EH (cell line): ENCODE results near the gene HEATR1.
A peak's percentile ranks its signal among the peaks of the same experiment; 100 is the strongest.
"Not testable (repeated sequence)": the region's sequence is repeated elsewhere in the genome, so short reads cannot be mapped to it uniquely, and the experiment has no call there.

Source experiments
- DNase-seq: peaks from one replicate; pipeline ENCODE4 v3.0.0-alpha.2; 2015; ENCODE audit warnings: low read depth

HEATR1 gene

DNA sequence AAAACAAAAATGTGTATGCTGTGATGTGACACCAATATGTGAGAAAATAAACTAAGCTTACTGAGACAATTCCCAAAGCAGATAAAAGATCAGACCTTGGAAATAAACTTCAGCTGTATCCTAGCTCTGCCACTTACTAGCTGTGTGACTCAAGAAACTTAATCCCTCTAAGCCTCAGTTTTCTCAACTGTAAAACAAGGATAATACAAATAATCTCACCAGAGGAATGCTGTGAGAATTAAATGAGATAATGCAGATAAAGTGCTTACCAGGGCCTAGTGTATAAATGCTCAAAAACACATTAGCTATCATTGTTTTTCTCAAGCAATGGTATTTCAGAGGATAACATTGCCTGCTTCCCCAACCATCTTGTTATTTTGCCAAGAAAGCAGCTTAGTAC lies 2.1 kb downstream of the HEATR1 start:
- DNase-seq, result no peak

DNA sequence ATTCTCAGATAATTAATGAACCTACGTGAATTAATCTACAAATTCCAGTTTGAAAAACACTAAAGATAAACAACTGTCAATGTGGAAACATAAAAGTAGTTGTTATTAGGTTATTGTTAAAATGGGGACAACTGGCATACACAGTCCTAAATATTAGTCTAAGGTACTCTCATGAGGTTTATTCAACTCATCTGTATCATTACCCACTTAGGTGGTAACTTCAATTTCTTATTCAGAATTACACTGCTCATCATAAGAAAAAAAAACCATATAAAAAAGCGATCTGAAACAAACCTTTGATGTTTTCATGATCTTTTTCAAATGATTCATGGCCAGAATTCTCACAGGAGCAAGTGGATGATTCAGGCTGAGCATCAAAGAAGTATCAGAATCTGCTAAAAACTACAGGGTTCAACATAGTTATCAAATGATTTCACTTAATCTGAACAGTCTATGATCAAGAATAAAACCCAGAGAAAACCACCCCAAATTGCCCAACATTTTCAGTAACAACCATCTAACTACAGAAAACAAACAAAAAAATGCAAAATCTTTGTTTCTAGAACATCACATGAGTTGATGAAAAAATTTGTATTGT lies 13.7 kb downstream of the HEATR1 start:
- no peak for DNase-seq

DNA sequence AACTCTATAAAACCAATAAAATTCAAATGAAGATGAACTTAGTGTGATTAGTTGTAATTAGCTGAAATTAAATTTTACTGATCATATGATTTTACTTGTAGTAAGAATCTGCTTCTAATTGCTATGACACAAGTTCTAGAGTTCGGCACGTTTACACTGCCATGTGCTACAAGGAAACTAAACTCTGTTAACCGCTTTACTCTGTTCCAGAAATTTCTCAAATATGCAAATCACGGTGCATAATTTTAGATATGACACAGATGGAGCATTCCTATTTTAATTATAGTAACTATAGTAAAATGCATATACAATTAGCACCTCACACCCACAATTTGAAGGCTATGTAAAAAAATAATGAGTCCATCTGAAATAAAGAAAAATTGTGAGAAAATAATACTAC lies 14.8 kb downstream of the HEATR1 start:
- DNase-seq, result no peak

DNA sequence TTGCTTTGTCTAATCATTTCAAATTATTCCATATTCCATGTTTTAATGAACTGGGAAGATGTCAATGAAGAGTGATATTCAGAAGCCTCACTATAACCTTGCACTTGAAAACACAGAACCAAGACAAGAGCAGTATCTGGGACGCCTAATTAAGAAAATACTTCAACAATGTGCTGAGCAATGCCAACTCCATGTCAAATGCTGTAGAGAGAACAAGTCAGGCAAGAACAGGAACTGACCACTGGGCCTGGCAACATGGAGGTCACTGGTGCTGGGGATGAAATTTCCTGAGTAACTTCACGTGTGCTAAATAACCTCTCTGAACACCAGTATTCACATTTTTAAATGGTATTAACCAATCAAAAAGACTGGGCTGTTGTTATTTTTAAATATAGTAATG lies 22.8 kb downstream of the HEATR1 start:
- DNase-seq, result no peak

DNA sequence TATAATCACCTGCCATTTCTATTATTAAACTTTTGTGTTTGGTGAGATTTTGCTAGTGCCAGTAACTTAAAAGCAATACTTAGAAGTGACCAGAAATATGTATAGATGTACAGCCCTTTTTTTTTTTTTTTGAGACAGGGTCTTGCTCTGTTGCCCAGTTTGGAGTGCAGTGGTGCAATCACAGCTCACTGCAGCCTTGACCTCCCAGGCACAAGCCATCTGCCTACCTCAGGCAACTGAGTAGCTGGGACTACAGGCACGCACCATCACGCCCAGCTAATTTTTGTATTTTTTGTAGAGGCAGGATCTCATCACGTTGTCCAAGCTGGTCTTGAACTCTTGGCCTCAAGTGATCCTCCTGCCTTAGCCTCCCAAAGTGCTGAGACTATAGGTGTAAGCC lies 23.9 kb downstream of the HEATR1 start:
- not testable (repeated sequence) for DNase-seq

DNA sequence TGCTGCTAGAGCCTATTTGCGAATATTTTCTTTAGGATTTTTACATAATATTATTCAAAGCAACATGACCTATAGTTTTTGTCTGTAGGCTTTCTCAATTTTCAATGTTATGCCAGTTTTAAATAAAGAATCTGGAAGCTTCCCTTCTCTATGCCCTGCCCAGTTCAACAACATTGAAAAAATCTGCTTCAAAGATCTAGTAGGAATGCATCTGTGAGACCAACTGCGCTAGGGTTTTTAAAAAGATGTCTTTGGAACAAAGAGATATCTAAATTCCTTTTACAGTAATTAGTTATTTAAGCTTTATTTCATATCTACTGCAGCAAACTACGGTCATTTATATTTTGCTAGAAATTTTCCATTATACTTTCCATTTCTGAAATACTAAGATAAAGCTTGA lies 25.7 kb downstream of the HEATR1 start:
- no peak for DNase-seq

DNA sequence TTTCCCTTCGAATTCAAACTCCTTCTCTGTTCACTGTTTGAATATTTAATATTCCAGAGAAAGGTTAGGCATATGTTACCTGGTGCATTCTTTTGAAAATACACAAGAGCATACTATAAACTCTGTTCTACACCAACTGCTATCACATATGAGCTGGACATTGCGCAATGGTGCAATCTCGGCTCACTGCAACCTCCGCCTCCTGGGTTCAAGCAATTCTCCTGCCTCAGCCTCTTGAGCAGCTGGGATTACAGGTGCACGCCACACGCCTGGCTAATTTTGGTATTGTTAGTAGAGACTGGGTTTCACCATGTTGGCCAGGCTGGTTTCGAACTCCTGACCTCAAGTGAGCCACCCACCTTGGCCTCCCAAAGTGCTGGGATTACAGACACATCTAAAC lies 27.3 kb downstream of the HEATR1 start:
- DNase-seq, result not testable (repeated sequence)

DNA sequence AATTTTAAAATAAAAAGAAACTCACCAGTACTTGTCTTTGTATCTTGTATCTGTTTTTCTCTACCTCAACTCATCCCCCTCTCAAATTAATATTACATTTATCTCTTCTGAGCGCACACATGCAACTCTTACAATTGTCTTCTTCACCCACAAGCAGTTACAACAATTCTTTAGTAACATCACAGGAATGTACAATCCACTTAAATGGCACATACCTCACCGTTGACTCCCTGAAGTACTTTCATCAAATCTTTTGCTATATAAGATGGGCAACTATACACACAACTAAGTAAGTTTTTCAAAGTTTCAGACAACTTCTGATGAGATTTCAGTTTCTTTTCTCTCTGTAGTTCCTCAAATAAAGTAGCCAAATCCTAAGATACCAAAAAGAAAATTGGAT lies 28.3 kb downstream of the HEATR1 start:
- DNase-seq, result peak; percentile 46

DNA sequence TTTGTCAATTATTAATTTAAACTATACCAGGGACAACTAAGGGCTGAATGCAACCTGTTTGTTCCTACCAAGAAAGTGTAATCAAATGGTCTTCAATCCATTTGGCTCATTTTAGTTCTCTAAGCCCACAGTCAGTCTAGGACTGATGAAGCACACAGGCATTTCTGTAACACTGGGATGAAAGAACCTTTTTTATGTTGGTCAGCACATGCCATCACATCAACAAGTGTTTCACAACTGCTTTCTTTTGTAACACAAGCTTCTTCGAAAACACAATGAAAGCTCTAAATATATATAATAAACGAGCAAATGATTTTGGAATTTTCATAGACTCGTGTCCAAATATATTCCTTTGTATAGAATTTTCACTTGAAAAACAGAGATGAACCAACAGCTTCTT lies 28.8 kb downstream of the HEATR1 start:
- DNase-seq, result no peak

DNA sequence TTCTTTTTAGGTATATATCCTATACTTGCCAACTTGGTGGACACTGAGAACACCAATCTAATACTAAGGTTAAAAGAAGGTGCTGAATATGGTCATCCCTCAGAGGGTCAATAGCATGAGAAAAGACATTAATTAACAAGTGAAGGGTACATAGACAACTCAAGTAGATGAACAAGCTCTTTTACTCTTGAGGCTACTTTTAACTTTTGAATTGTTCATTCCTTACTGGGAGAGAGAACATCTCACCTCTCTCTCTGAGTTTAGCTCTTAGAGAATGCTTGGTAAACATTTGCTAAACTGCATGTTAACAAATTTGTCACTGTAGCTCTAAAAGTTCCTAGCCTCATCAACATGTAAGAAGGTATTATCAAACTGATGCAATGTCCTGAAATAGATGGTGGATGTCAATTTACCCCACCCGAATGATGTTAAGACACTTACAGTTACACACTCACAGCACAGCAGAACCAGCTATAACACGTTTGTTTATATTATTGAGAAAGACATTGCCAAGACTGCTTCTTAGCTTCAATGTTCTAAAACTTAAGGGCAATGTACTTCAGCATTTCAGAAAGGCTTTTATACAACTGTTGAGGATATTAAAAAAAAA lies 35.9 kb downstream of the HEATR1 start:
- peak; percentile 13 for DNase-seq

DNA sequence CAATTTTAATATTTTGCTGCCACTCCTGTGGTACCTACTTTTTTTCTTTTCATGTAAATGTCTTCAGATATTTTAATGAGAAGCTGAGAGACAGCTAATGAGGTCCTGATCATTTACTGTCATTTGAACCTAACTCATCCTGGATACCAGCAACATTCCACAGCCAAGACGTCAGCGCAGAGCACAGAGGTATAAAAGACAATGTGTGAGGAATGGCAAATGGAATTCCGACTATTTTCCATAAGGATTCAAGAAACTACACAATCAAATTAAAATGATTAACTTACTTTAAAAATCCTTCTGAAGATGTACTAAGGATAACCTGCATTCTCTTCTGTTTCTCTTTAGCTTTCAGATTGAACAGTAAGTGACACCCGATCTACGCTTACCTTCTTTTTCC lies 38.8 kb downstream of the HEATR1 start:
- peak; percentile 37 for DNase-seq

DNA sequence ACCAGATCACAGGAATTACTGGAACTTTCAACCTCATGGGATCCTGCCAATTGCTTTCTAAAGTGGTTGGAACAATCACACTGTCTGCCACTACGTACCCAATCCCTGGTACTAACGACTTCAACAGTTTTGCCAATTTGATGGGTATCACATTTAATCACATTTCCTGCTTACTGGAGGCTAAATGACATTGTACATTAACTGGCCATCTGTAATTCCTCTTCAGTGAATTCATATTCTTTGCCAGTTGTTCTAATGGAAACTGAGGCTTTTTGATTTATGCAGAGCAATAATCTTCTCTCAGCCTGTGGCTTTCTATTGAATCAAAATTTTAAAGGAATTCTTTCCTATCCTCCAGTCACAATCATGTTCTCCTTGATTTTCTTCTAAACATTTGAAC lies 42.3 kb downstream of the HEATR1 start:
- no peak for DNase-seq

DNA sequence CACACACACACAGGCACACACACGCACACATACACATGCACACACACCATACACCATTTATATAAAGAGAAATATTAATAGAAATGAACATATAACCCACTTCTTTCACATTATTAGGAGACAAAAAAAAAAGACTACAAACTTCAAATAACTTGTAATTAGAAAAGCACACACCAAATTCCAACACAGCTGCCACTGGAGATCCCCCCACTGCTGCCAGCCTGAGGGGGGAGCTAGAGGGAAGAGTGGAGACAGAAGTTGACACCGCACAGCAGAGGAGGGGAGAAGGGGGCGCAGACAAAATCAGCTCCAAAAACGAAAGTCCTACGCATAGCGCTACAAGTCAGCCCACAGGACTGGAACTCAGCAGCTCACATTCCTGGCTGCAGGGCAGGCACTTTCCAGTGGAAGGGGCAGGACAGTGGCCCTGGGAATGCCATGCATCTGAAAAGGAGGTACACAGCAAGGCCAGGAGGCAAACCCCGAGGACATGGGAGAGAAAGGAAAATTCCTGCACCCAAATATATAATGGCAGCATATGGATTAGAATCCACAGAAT lies 44.0 kb downstream of the HEATR1 start:
- DNase-seq, result no peak

DNA sequence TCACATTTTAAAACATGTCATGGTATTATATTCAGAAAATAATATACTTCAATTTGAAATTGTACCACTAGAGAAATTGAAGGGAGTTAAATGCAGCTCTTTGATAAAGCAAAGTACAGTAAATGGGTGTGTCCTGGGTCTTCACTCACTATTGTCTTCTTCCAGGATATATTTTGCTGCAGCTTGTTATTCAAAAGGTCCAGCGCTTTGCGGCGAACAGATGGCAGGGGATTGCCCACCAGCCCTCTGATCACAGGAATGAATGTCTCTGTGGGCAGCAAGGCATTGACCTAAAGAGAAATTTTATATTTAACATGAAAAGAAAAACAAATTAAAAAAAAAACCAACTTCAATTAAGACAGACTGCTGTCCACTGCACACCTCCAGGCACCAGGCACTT lies 45.5 kb downstream of the HEATR1 start:
- DNase-seq, result no peak

DNA sequence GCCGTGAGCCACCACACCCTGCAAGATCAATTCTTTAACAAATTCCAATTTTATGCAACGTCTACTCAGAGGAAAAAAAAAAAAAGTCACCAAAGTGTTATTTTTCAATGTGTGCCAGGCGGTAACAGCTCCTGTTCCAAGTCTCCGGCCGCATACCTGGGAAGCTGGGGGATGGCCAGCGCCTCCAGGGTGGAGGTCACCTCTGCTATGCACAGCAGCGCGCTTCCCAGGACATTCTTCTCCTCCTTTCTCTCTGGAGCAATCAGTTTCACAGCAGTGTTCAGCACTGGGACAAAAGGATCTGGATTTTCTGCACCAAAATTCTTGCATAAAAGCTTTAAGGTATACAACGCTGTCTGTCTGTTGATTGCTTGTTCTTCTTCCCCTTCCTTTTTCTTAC lies 46.2 kb downstream of the HEATR1 start:
- DNase-seq, result no peak

DNA sequence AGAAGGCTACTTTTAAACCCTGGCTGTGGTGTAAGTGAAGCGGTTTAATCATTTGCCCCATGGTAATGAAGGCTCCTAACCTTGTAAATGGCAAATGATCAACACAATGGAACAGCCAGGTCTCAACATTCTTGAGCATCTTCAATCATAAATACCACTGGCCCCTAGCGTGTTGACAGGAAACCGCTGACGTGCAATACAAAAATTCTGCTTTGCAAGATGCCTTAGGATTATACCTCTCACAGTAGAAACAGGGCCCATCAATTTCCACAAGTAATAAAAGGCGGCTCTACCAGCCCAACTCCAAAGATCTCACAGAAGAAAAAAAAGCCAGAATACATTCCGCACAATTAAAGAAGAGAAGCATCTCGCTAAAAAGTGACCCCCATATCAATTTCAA lies 47.7 kb downstream of the HEATR1 start:
- DNase-seq, result no peak

DNA sequence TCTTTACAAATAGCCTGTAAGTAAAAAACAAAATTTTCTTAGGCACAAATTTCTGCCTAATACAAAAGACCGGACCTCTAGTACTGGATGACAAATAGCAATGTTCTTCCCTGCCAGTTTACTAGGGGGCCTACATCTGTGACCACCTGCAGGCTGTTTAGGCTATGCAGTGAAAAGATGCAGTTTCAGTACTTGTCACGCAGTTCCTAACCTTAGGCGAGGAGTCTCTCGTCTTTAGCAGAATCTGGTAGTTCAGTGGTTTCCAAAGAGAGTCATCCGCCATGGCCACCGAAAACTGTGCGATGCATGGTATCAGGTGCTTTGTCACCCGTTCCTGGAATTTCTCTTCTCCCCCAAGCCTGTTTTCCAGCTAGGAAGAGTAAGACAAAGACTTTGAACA lies 50.9 kb downstream of the HEATR1 start:
- DNase-seq, result no peak

DNA sequence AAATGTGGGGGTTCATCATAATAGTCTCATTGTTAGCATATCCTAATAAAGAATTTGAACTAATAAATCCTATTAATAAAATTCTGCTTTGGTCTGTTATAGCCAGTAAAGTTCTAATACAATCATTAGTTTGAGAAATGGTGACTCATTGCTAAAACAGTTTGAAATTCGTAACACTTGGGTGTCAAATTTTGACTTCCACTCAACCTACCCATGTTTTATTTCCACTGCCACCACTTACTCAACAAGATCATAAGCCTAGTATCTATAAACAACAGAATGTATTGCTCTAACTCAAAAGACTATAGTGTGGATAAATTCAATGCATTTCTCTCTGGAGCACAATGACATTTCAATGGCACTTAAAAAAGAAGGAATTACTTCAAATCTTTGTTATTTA lies 51.4 kb downstream of the HEATR1 start:
- peak; percentile 11 for DNase-seq

DNA sequence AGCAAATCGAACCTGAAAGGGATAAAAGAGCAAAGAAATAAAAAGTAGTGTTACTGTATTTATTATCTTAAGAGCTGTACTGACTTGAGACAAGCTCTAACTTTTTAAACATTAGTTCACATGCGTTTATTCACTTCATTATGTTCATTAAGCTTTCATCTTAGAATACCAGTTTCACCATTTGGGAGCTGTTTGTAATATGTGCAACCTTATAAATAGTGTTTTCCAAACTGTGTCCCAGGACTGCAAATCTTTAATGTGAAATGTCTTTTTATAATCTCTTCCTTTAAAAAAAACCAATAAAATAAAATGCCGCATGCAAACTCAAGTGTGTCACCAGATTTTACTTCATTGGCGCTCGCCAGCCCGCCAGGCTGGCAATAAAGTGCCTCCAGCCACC lies 52.2 kb downstream of the HEATR1 start:
- DNase-seq, result no peak

DNA sequence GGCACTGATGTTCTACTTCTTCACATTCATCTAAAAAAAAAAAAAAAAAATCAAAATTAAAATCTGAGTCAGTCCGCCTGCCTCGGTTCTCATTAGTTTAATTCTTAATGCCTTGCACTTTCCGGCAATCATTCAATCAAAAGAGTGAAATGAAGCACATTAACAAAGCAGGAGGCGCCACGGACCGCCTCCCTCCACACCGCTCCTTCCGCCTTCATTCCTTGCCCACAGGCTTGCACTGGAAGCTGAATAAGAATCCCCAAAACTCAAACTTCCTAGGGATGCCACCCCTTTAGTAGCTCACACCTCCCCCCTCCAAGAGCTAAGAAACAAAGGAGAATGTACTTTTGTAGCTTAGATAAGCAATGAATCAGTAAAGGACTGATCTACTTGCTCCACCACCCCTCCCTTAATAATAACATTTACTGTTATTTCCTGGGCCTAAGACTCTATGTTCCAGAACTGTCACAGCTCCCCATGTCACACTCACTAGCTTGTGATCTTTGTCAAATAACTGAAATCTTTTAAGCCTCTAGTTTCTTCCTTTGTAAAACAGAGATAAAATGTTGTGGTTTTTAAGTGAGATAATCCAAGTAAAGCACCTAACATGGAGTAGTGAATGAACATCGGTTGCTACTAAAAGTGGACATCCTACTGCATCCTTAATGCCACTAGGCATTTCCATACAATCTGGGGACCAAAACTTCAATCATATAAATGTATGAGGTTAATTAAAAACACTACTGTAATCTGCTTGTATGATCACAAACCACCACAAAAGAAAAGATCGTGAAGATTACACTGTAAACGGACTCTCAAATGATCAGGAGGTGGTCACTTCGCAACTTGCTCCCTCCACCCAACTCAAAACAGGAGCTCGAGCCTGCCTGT lies 53.1 kb downstream of the HEATR1 start:
- DNase-seq, result no peak

DNA sequence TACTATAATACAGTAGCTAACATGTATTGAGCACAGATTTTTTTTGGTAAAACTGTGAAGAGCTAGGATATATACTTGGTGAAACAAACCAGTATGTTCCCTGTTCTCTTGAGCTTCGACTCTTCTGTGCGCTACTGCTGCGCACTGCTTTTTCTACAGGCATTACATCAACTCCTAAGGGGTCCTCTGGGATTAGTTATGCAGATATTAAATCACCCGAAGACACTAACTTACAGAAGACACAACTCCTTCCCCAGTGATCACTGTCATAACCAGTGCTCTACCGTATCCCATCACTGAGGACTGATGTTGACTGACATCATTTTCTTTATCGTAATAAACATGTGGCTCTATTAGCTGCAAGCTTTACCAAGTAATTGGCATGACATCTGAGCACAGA lies 55.9 kb downstream of the HEATR1 start:
- DNase-seq, result no peak

DNA sequence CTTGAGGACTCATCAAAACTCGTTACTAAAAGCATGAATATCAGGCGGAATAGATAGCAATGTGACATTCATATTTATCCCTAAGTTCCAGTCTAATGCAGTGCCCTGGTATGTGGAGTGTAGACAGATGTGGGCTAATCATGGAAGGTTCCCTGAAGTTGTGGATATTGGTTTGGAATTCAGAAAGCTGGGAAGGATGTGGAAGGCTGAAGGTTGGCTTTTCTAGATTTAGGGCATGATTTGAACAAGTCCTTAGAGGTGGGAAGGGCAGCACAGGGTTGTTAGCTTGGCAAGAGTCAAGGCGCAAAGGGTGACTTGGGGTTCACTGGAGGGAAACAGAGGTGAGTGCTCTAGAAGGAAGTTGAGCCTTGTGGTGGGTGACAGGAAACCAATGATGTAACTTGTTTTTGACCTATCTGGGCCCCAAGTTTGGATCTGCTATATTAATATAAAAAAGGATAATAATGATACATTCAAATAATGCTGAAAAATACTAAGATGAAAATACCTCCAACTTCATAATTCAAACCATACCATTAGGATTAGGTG lies 58.6 kb downstream of the HEATR1 start:
- DNase-seq, result no peak
